ENCODE measurements around the gene TRIM23.
A peak's percentile ranks its signal among the peaks of the same experiment; 100 is the strongest.

Gene TRIM23

GRCh38 chr5:65563777-65564176, 60.4 kb downstream of the TRIM23 start:
- no peak for DNase-seq (ENCODE audit: low read depth)

GRCh38 chr5:65562731-65563701, 61.1 kb downstream of the TRIM23 start, which contains the start of the genes CENPK and PPWD1:
TSS of gene CENPK (minus strand) at chr5:65563168. CDS start at chr5:65554907, 8,261 bp downstream.
TSS of gene PPWD1 (plus strand) at chr5:65563296. CDS start at chr5:65563311, 15 bp downstream.
- peak; percentile 67 for DNase-seq (ENCODE audit: low read depth)

- no peak for DNase-seq (ENCODE audit: low read depth)
Measured at GRCh38 chr5:65556718-65557117, 67.4 kb downstream of the TRIM23 start.

- no peak for DNase-seq (ENCODE audit: low read depth)
Measured at GRCh38 chr5:65556181-65556580, 68.0 kb downstream of the TRIM23 start.

- no peak for DNase-seq (ENCODE audit: low read depth)
Measured at GRCh38 chr5:65555287-65555686, 68.8 kb downstream of the TRIM23 start.

- no peak for DNase-seq (ENCODE audit: low read depth)
Measured at GRCh38 chr5:65553941-65554340, 70.2 kb downstream of the TRIM23 start.

- DNase-seq (ENCODE audit: low read depth) = no peak
Measured at GRCh38 chr5:65548281-65548680, 75.9 kb downstream of the TRIM23 start.

- no peak for DNase-seq (ENCODE audit: low read depth)
Measured at GRCh38 chr5:65546141-65546540, 78.0 kb downstream of the TRIM23 start.

- DNase-seq (ENCODE audit: low read depth) = no peak
Measured at GRCh38 chr5:65544473-65544872, 79.7 kb downstream of the TRIM23 start.

GRCh38 chr5:65539827-65540226, 84.3 kb downstream of the TRIM23 start:
- DNase-seq (ENCODE audit: low read depth) = no peak

Measured in CMK (cell line).